C4-2B (cell line): Measurements from ENCODE around the gene ARHGEF28.

Source experiments
- CTCF ChIP-seq: fragments of 450-650 bp; conservative IDR thresholded peaks from 2 replicates; pipeline ENCODE4 v1.5.1; 2017; ENCODE audit warnings: mild to moderate bottlenecking
- ZFX ChIP-seq: fragments of 450-650 bp; IDR thresholded peaks from 2 replicates; pipeline ENCODE4 v1.6.1; 2017

DNA sequence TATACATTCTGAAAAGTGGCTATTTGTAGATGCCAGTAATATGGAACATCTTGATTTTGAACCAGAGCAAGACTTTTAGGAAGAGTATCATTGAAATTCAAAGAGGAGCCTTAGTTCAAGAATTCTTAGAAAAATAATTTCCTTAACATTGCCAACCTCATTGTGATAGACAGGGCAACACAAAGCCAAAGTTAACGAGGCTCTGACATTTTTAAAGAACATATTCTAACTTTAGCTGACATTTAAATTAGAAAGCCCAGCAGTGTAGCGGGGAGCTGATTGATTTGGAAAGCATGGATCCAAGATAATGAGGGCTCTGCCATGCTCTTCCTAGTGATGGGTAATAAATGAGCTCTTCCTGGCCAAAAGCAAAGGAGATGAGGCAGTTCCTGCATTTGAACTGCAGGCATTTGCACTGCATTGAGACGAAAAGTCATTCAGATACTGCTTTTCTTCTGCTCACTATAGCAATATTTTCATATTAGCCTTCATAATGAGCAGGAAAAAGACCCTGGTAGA lies 325.0 kb downstream of the ARHGEF28 start:
- TF ChIP-seq CTCF (no peak), ZFX (no peak)
